GM12878 (cell line): ENCODE data around the gene ESR2. TPM values are rescaled to one million over a fixed set of nuclear protein-coding genes. Genes with fewer than 3 reads are reported as not detected.

Experiments
- ATAC-seq: fragments of 200-7000 bp; cut with Tn5 transposase; 3 replicates; pipeline ENCODE4 v1.9.1; 2020; ENCODE audit warnings: mild to moderate bottlenecking, moderate library complexity
- BruUV-seq: library from RNA; stranded (reverse); fragments of 400-500 nt; replicated peaks from 2 replicates; lab custom pipeline; 2021; lab: Mats Ljungman, UMichigan
- CTCF ChIA-PET: fragments of 300-600 bp; sonication (Branson Sonifier 250); formaldehyde crosslinking; extraction: SDS; loops from one replicate; lab custom pipeline; 2021; ENCODE audit warnings: inconsistent platforms; lab: Yijun Ruan, JAX
- POLR2A ChIA-PET: fragments of 350-600 bp; formaldehyde crosslinking; extraction: SDS; loops from one replicate; lab custom pipeline; 2021; ENCODE audit warnings: inconsistent platforms; lab: Charles Lee
- RAD21 ChIA-PET: fragments of 300-600 bp; sonication (Branson Sonifier 250); formaldehyde crosslinking; loops from one replicate; lab custom pipeline; 2023; ENCODE audit warnings: antibody characterized with exemption; ENCODE audit not compliant: unreplicated experiment; lab: Charles Lee
- SMC1A ChIA-PET: fragments of 300-600 bp; sonication (Branson Sonifier 250); formaldehyde crosslinking; loops from one replicate; lab custom pipeline; 2023; ENCODE audit not compliant: unreplicated experiment, uncharacterized antibody; lab: Charles Lee
- DNase-seq: peaks from one replicate; pipeline ENCODE4 v3.0.0-alpha.2; 2011; ENCODE audit warnings: low read depth, low spot score
- FAIRE-seq: peaks from 3 replicates; lab custom pipeline; 2011; peaks lifted over from hg19 to GRCh38; lab: Jason Lieb, UNC
- H2AFZ ChIP-seq: 2 replicates; pipeline ENCODE4 v1.6.0; 2011; ENCODE audit warnings: low read depth, low read length, control low read depth; ENCODE audit not compliant: control insufficient read depth
- H3K27ac ChIP-seq: 2 replicates; pipeline ENCODE4 v1.5.1; 2011; ENCODE audit warnings: control low read depth; ENCODE audit not compliant: control insufficient read depth, insufficient read depth
- H3K27me3 ChIP-seq, 2 experiments: replicated peaks in 1 of 2; 2 replicates each; pipeline versions ENCODE4 v1.6.0 to v1.6.1; 2011; ENCODE audit warnings: low read length in 1 of 2; ENCODE audit not compliant: control insufficient read depth in 2 of 2, insufficient read depth in 2 of 2
- H3K36me3 ChIP-seq, 2 experiments: 2 replicates each; pipeline ENCODE4 v1.5.1; 2011; ENCODE audit warnings: low read length in 1 of 2; ENCODE audit not compliant: control insufficient read depth in 2 of 2, insufficient read depth in 2 of 2
- H3K4me1 ChIP-seq: 2 replicates; pipeline ENCODE4 v1.6.1; 2011; ENCODE audit warnings: mild to moderate bottlenecking, low read length, moderate library complexity, mixed read lengths; ENCODE audit not compliant: control insufficient read depth, insufficient read depth
- H3K4me2 ChIP-seq: 2 replicates; pipeline ENCODE4 v1.6.0; 2011; ENCODE audit warnings: control low read depth; ENCODE audit not compliant: control insufficient read depth, insufficient read depth
- H3K4me3 ChIP-seq: fragments of 200-600 bp; sonication (generic); 2 replicates; pipeline ENCODE4 v1.5.1; 2016
- H3K79me2 ChIP-seq: 2 replicates; pipeline ENCODE4 v1.6.0; 2011; ENCODE audit warnings: low read length; ENCODE audit not compliant: control insufficient read depth, insufficient read depth
- H3K9ac ChIP-seq: 2 replicates; pipeline ENCODE4 v1.8.0; 2011; ENCODE audit warnings: low read length, control low read depth, mixed read lengths; ENCODE audit not compliant: control insufficient read depth, insufficient read depth
- H3K9me3 ChIP-seq: replicated peaks from 3 replicates; pipeline ENCODE4 v1.5.1; 2011; ENCODE audit warnings: mild to moderate bottlenecking, low read length; ENCODE audit not compliant: control insufficient read depth, insufficient read depth
- H4K20me1 ChIP-seq: 2 replicates; pipeline ENCODE4 v1.6.0; 2011; ENCODE audit not compliant: control insufficient read depth, insufficient read depth
- ATF2 ChIP-seq: IDR thresholded peaks from 2 replicates; pipeline ENCODE4 v1.6.1; 2012; ENCODE audit warnings: low read length, inconsistent platforms
- DPF2 ChIP-seq: fragments of 450-650 bp; IDR thresholded peaks from 2 replicates; pipeline ENCODE4 v1.6.1; 2017; ENCODE audit warnings: mild to moderate bottlenecking
- GABPA ChIP-seq: IDR thresholded peaks from 2 replicates; pipeline ENCODE4 v1.6.1; 2014; ENCODE audit warnings: antibody characterized with exemption, low read depth, mild to moderate bottlenecking, inconsistent platforms
- IKZF2 ChIP-seq, 2 experiments: fragments of 450-650 bp; IDR thresholded peaks; 2 replicates each; pipeline ENCODE4 v1.6.1; 2017; ENCODE audit warnings: mild to moderate bottlenecking in 2 of 2, moderate library complexity in 2 of 2
- KLF5 ChIP-seq: fragments of 450-650 bp; IDR thresholded peaks from 2 replicates; pipeline ENCODE4 v1.6.1; 2014; ENCODE audit warnings: mild to moderate bottlenecking; ENCODE audit not compliant: partially characterized antibody
- RUNX3 ChIP-seq: IDR thresholded peaks from 2 replicates; pipeline ENCODE4 v1.6.1; 2012; ENCODE audit warnings: low read length, inconsistent platforms
- SUZ12 ChIP-seq: fragments of 200-600 bp; sonication (generic); IDR thresholded peaks from one replicate; pipeline ENCODE4 v1.6.1; 2018; ENCODE audit warnings: antibody characterized with exemption, mild to moderate bottlenecking; ENCODE audit not compliant: unreplicated experiment
- WGBS: methylation state at CpG from one replicate; pipeline ENCODE4 v1.1.6; 2016; ENCODE audit warnings: low lambda C conversion rate; ENCODE audit not compliant: insufficient replicate concordance, insufficient coverage; ENCODE audit errors: missing lambda C conversion rate; 5-methylcytosine and 5-hydroxymethylcytosine counted together
- in situ Hi-C: fragments of 300-500 bp; cut with MboI; formaldehyde crosslinking; loops from 9 replicates; pipeline ENCODE4 v1.14.3; 2018; ENCODE audit warnings: mixed read lengths
- intact Hi-C: fragments of 100-400 bp; cut with micrococcal nuclease; formaldehyde crosslinking; loops from one replicate; pipeline ENCODE4 v1.14.2; 2022; ENCODE audit not compliant: unreplicated experiment
- polyA plus RNA-seq, 11 experiments: library from polyadenylated mRNA; depleted of rRNA in 4 of 11; unstranded in 6 of 11; stranded (reverse) in 5 of 11; fragments of >200 nt; fragmentation: Nextera tagmentation in 4 of 11; fragmentation: Illumina TruSeq in 1 of 11; extraction: Ambion mirVana in 4 of 11; extraction: Trizol in 1 of 11; gene quantifications; 1 replicate in 1 of 11; 2 replicates in 10 of 11; pipeline versions ENCODE4 v1.2.1 to v1.2.3, GENCODE V29; 2011 to 2016; ENCODE audit warnings: inconsistent platforms in 2 of 11, missing spikeins in 2 of 11, low read depth in 1 of 11
- total RNA-seq, 4 experiments: library from RNA; depleted of rRNA in 3 of 4; stranded (reverse); fragments of >200 nt in 3 of 4; fragmentation: Illumina TruSeq in 1 of 4; extraction: Trizol in 1 of 4; gene quantifications; 2 replicates each; pipeline versions ENCODE4 v1.2.1 to v1.2.3, GENCODE V29; 2013 to 2021

The ESR2 gene
- total and polyA plus RNA-seq, 10 of the 15 experiments (the other 5 are each of a cell fraction or from before 2014, with no cell fraction given): 0.29 to 2.6 (median 0.81) TPM

GRCh38 chr14:64265222-64265621 is 28.9 kb downstream of the ESR2 start:
- 0 out of 2 replicates have a peak, but pooled peaks cover 5% of the 10 kb centered on the region for H3K4me1 ChIP-seq
- FAIRE-seq (no peak), DNase-seq (no peak)
- H3K79me2 ChIP-seq: no peaks in the 10 kb centered on the region
- no peak for TF ChIP-seq GABPA
- TF ChIP-seq, all 136 proteins: peak for 0
- ChIA-PET CTCF (interaction anchor here (0.9 to 1.2 kb wide), 3 partner anchors 30 to 47 kb away, joined by 3 to 4 read pairs (median 3); partner anchors contain the start of gene ESR2), POLR2A (interaction anchor here (1.4 kb wide), 1 partner anchor 9 kb away, joined by 3 read pairs; no protein-coding TSS in a partner anchor), SMC1A (interaction anchor here (0.8 to 1.8 kb wide), 5 partner anchors 28 to 141 kb away, joined by 3 to 10 read pairs (median 4); no protein-coding TSS in a partner anchor), RAD21 (interaction anchor here (0.5 to 0.9 kb wide), 4 partner anchors 9 to 466 kb away, joined by 3 to 4 read pairs (median 3); no protein-coding TSS in a partner anchor)
- no peak overlapping the region for H3K9ac ChIP-seq
- H4K20me1 ChIP-seq: no peaks in the 10 kb centered on the region
- H3K27ac ChIP-seq: no peak overlapping the region
- BruUV-seq: no TSS peak
- no peak overlapping the region for H3K4me3 ChIP-seq
- no peak overlapping the region for H3K4me2 ChIP-seq
- H3K9me3 ChIP-seq: no peaks in the 10 kb centered on the region
- WGBS: 100% methylated on average over 1 of the region's 1 CpG
- H2AFZ ChIP-seq: no peak overlapping the region
- H3K27me3 ChIP-seq: no peaks in the 10 kb centered on the region
- ATAC-seq: peak; percentile 31; the same call in 1 of the 3 replicates
- no peaks in the 10 kb centered on the region for H3K36me3 ChIP-seq
- intact Hi-C loops: no loop called here
- in situ Hi-C loops: no loop called here

- no peaks in the 10 kb centered on the region for H3K9me3 ChIP-seq
- TF ChIP-seq DPF2 (no peak), RUNX3 (no peak), IKZF2 (IDR thresholded peaks at IDR 0.05) (no peak), KLF5 (no peak), ATF2 (no peak), GABPA (no peak), SUZ12 (no peak)
- H3K36me3 ChIP-seq: no peaks in the 10 kb centered on the region
- no peaks in the 10 kb centered on the region for H3K79me2 ChIP-seq
- ChIA-PET SMC1A (no interaction called here), CTCF (no interaction called here), POLR2A (no interaction called here), RAD21 (no interaction called here)
- DNase-seq (no peak), ATAC-seq (no peak), FAIRE-seq (no peak)
- no peak overlapping the region for H3K4me3 ChIP-seq
- intact Hi-C loops (no loop called here), in situ Hi-C loops (no loop called here)
- H3K4me1 ChIP-seq: no peaks in the 10 kb centered on the region
- H3K27me3 ChIP-seq: no peaks in the 10 kb centered on the region
- 97% methylated on average over 21 of the region's 21 CpGs for WGBS
- no peak overlapping the region for H2AFZ ChIP-seq
- H4K20me1 ChIP-seq: no peaks in the 10 kb centered on the region
- H3K27ac ChIP-seq: no peak overlapping the region
- H3K9ac ChIP-seq: no peak overlapping the region
- no TSS peak for BruUV-seq
- no peak overlapping the region for H3K4me2 ChIP-seq
Observed at GRCh38 chr14:64260418-64260817, 33.8 kb downstream of the ESR2 start.
